HepG2 (cell line): ENCODE measurements around the gene PET100. TPM values are rescaled to one million over a fixed set of nuclear protein-coding genes. Genes with fewer than 3 reads are reported as not detected.

Experiments used
- AGO2 ChIP-seq: fragments of 200-400 bp; formaldehyde crosslinking; optimal IDR thresholded peaks from 2 replicates; pipeline ENCODE3; 2017; ENCODE audit warnings: mild to moderate bottlenecking, low read depth, low read length, moderate library complexity
- ATF4 ChIP-seq, 2 experiments: fragments of 450-650 bp in 1 of 2; sonication (generic) in 1 of 2; formaldehyde crosslinking; IDR thresholded peaks; 2 replicates each; pipeline versions ENCODE4 v1.5.0 to v1.8.0; 2020 to 2022; ENCODE audit warnings: mild to moderate bottlenecking in 1 of 2, missing genetic modification reagents in 1 of 2
- CHCHD3 ChIP-seq: sonication (generic); formaldehyde crosslinking; IDR thresholded peaks from 2 replicates; pipeline ENCODE4 v1.8.0; 2022; ENCODE audit warnings: mild to moderate bottlenecking, missing genetic modification reagents, moderate library complexity
- EEA1 ChIP-seq: sonication (generic); formaldehyde crosslinking; IDR thresholded peaks from 2 replicates; pipeline ENCODE4 v1.5.1; 2020; ENCODE audit warnings: mild to moderate bottlenecking, missing genetic modification reagents, borderline replicate concordance
- MAFF ChIP-seq: IDR thresholded peaks from 2 replicates; pipeline ENCODE4 v1.6.1; 2011; ENCODE audit warnings: low read depth, low read length, improper control_type of control experiment
- MLX ChIP-seq: IDR thresholded peaks from 2 replicates; pipeline ENCODE4 v1.6.1; 2016
- NFAT5 ChIP-seq: sonication (generic); formaldehyde crosslinking; IDR thresholded peaks from 2 replicates; pipeline ENCODE4 v1.4.0; 2020; ENCODE audit warnings: missing genetic modification reagents
- PRPF4 ChIP-seq: fragments of 200-400 bp; formaldehyde crosslinking; IDR thresholded peaks from 2 replicates; pipeline ENCODE4 v1.6.1; 2016; ENCODE audit warnings: low read length, low read depth; ENCODE audit not compliant: poor library complexity, severe bottlenecking
- RFX1 ChIP-seq: fragments of 450-650 bp; IDR thresholded peaks from 2 replicates; pipeline ENCODE4 v1.6.1; 2017
- RXRA ChIP-seq: sonication (generic); formaldehyde crosslinking; IDR thresholded peaks from 2 replicates; pipeline ENCODE4 v1.5.1; 2020; ENCODE audit warnings: missing genetic modification reagents
- TEAD2 ChIP-seq: sonication (generic); formaldehyde crosslinking; IDR thresholded peaks from 2 replicates; pipeline ENCODE4 v1.9.0; 2021; ENCODE audit warnings: missing genetic modification reagents
- TFAP4 ChIP-seq: sonication (generic); IDR thresholded peaks from 2 replicates; pipeline ENCODE4 v1.6.1; 2016; ENCODE audit warnings: low read depth, borderline replicate concordance
- ZBTB38 ChIP-seq: sonication (generic); formaldehyde crosslinking; IDR thresholded peaks from 2 replicates; pipeline ENCODE4 v1.5.1; 2020; ENCODE audit warnings: mild to moderate bottlenecking, missing genetic modification reagents
- ZBTB43 ChIP-seq: sonication (generic); formaldehyde crosslinking; conservative IDR thresholded peaks from 2 replicates; pipeline ENCODE4 v1.4.0; 2020; ENCODE audit warnings: missing genetic modification reagents
- ZMYM2 ChIP-seq: sonication (generic); formaldehyde crosslinking; IDR thresholded peaks from 2 replicates; pipeline ENCODE4 v1.8.0; 2022; ENCODE audit warnings: mild to moderate bottlenecking, missing genetic modification reagents
- ZNF235 ChIP-seq: sonication (generic); formaldehyde crosslinking; IDR thresholded peaks from 2 replicates; pipeline ENCODE4 v1.8.1; 2023; ENCODE audit warnings: mild to moderate bottlenecking, missing genetic modification reagents, borderline replicate concordance
- ZNF501 ChIP-seq: sonication (generic); formaldehyde crosslinking; IDR thresholded peaks from 2 replicates; pipeline ENCODE4 v1.5.1; 2020; ENCODE audit warnings: mild to moderate bottlenecking, moderate library complexity, missing genetic modification reagents
- ZNF605 ChIP-seq: sonication (generic); formaldehyde crosslinking; IDR thresholded peaks from 2 replicates; pipeline ENCODE4 v1.8.0; 2022; ENCODE audit warnings: mild to moderate bottlenecking, missing genetic modification reagents
- ZNF691 ChIP-seq: sonication (generic); formaldehyde crosslinking; IDR thresholded peaks from 2 replicates; pipeline ENCODE4 v1.4.0; 2020; ENCODE audit warnings: missing genetic modification reagents, low read depth, mild to moderate bottlenecking, borderline replicate concordance
- ZNF777 ChIP-seq: sonication (generic); formaldehyde crosslinking; IDR thresholded peaks from 2 replicates; pipeline ENCODE4 v1.4.0; 2020; ENCODE audit warnings: missing genetic modification reagents
- polyA plus RNA-seq, 8 experiments: library from polyadenylated mRNA; depleted of rRNA in 3 of 8; stranded (reverse) in 7 of 8; unstranded in 1 of 8; fragments of >200 nt; fragmentation: Illumina TruSeq in 4 of 8; extraction: Trizol in 4 of 8; gene quantifications; 2 replicates each; pipeline versions ENCODE4 v1.2.1 to v1.2.3, GENCODE V29; 2011 to 2016; ENCODE audit warnings: low read depth in 4 of 8, missing spikeins in 1 of 8, mixed read lengths in 1 of 8; ENCODE audit not compliant: insufficient read depth in 1 of 8
- total RNA-seq, 5 experiments: library from RNA; depleted of rRNA; stranded (reverse); fragments of >200 nt; fragmentation: Illumina TruSeq; extraction: Trizol; gene quantifications; 2 replicates each; pipeline ENCODE4 v1.2.3, GENCODE V29; 2016; ENCODE audit warnings: low read depth in 1 of 5

Gene PET100
- total and polyA plus RNA-seq, 2 of the 13 experiments (the other 11 are each of a cell fraction or from before 2014, with no cell fraction given), result 22.3 to 66.5 TPM

- no peak for TF ChIP-seq EEA1 (CRISPR knock-in tag)
- TF ChIP-seq MLX (CRISPR knock-in tag), result no peak
- TF ChIP-seq NFAT5 (CRISPR knock-in tag), result 0 out of 2 replicates have a peak, but pooled peaks have one; percentile 44
- TF ChIP-seq ZBTB43, result 0 out of 2 replicates have a peak, but pooled peaks have one; percentile 50
- TF ChIP-seq RFX1, result no peak
- no peak for TF ChIP-seq ZNF605 (CRISPR knock-in tag)
- TF ChIP-seq ZNF691 (CRISPR knock-in tag), result no peak; the same call in 1 of the 2 replicates
- TF ChIP-seq MAFF, result no peak
- peak; percentile 56; the same call in 1 of the 2 replicates for TF ChIP-seq ZNF501 (CRISPR knock-in tag)
- TF ChIP-seq ATF4 (CRISPR knock-in tag; IDR thresholded peaks at IDR 0.05), result no peak
- peak; percentile 96 for TF ChIP-seq ZNF777 (CRISPR knock-in tag)
- TF ChIP-seq PRPF4, result no peak
- TF ChIP-seq ZNF235, result peak; percentile 82; the same call in 1 of the 2 replicates
- no peak for TF ChIP-seq TEAD2 (CRISPR knock-in tag)
- no peak for TF ChIP-seq AGO2
- TF ChIP-seq ZBTB38, result peak; percentile 83
- TF ChIP-seq ZMYM2 (CRISPR knock-in tag), result no peak
- no peak for TF ChIP-seq TFAP4
- TF ChIP-seq CHCHD3 (CRISPR knock-in tag), result peak; percentile 80; the same call in 1 of the 2 replicates
- peak; percentile 2; the same call in 1 of the 2 replicates for TF ChIP-seq RXRA (CRISPR knock-in tag)
Measured at GRCh38 chr19:7680606-7681339, 51.2 kb downstream of the PET100 start, which contains the start of gene TRAPPC5 (continued).
